HG03066 (cell line): ENCODE results near the gene HYDIN.
"Not testable (repeated sequence)": the region's sequence is repeated elsewhere in the genome, so short reads cannot be mapped to it uniquely, and the experiment has no call there.

ENCODE experiments used
- ATAC-seq: cut with Tn5 transposase; IDR thresholded peaks from one replicate; pipeline ENCODE4 v1.9.1; 2021; ENCODE audit warnings: low read depth; ENCODE audit not compliant: unreplicated experiment

The HYDIN gene

GRCh38 chr16:71143246-71143645, 87.3 kb downstream of the HYDIN start:
- ATAC-seq, result not testable (repeated sequence)

- not testable (repeated sequence) for ATAC-seq
These were observed 120.0 kb downstream of the HYDIN start for GRCh38 chr16:71110565-71110964.

- not testable (repeated sequence) for ATAC-seq
These were observed 120.8 kb downstream of the HYDIN start for GRCh38 chr16:71109656-71110208.

- ATAC-seq, result not testable (repeated sequence)
These were observed 124.6 kb downstream of the HYDIN start for GRCh38 chr16:71105881-71106280.

- ATAC-seq, result not testable (repeated sequence)
These were observed 146.9 kb downstream of the HYDIN start for GRCh38 chr16:71083573-71083972.

- ATAC-seq, result not testable (repeated sequence)
These were observed 149.7 kb downstream of the HYDIN start for GRCh38 chr16:71080777-71081176.

- not testable (repeated sequence) for ATAC-seq
These were observed 150.3 kb downstream of the HYDIN start for GRCh38 chr16:71080262-71080661.

- ATAC-seq, result not testable (repeated sequence)
These were observed 159.9 kb downstream of the HYDIN start for GRCh38 chr16:71070651-71071050.

- not testable (repeated sequence) for ATAC-seq
These were observed 160.7 kb downstream of the HYDIN start for GRCh38 chr16:71069842-71070241.

GRCh38 chr16:71053897-71054609, 176.5 kb downstream of the HYDIN start:
- not testable (repeated sequence) for ATAC-seq

- not testable (repeated sequence) for ATAC-seq
These were observed 180.2 kb downstream of the HYDIN start for GRCh38 chr16:71050307-71050706.

- ATAC-seq, result not testable (repeated sequence)
These were observed 191.0 kb downstream of the HYDIN start for GRCh38 chr16:71039368-71040111.

GRCh38 chr16:71038421-71038820, 192.1 kb downstream of the HYDIN start:
- ATAC-seq, result not testable (repeated sequence)

GRCh38 chr16:71037987-71038386, 192.5 kb downstream of the HYDIN start:
- not testable (repeated sequence) for ATAC-seq

GRCh38 chr16:71028032-71028727, 202.3 kb downstream of the HYDIN start:
- not testable (repeated sequence) for ATAC-seq

GRCh38 chr16:71027511-71027910, 203.0 kb downstream of the HYDIN start:
- not testable (repeated sequence) for ATAC-seq

- not testable (repeated sequence) for ATAC-seq
These were observed 206.6 kb downstream of the HYDIN start for GRCh38 chr16:71023851-71024439.

- ATAC-seq, result not testable (repeated sequence)
These were observed 208.5 kb downstream of the HYDIN start for GRCh38 chr16:71021961-71022537.

GRCh38 chr16:71019067-71019682, 211.3 kb downstream of the HYDIN start:
- ATAC-seq, result not testable (repeated sequence)

GRCh38 chr16:71015419-71015818, 215.1 kb downstream of the HYDIN start:
- ATAC-seq, result not testable (repeated sequence)
